K562 (cell line): ENCODE results near the gene MRPL55. TPM values are rescaled to one million over a fixed set of nuclear protein-coding genes. Genes with fewer than 3 reads are reported as not detected.

ENCODE experiments used
- ATAC-seq: fragments of 200-7000 bp; cut with Tn5 transposase; 3 replicates; pipeline ENCODE4 v1.9.1; 2020; ENCODE audit warnings: moderate library complexity
- BruUV-seq: library from RNA; stranded (reverse); fragments of 400-500 nt; replicated peaks from 2 replicates; lab custom pipeline; 2021; lab: Mats Ljungman, UMichigan
- CTCF ChIA-PET: fragments of 300-600 bp; formaldehyde crosslinking; extraction: SDS; loops from one replicate; lab custom pipeline; 2021; ENCODE audit warnings: low intra/inter-chr PET ratio; lab: Yijun Ruan, JAX
- POLR2A ChIA-PET: fragments of 300-600, 350-650 bp; sonication (Branson Sonifier 250); formaldehyde crosslinking; extraction: SDS; loops from one replicate; lab custom pipeline; 2021; ENCODE audit warnings: antibody characterized with exemption, inconsistent platforms; lab: Yijun Ruan, JAX
- DNase-seq, 4 experiments: peaks; one replicate each; pipeline versions ENCODE4 v3.0.0 to v3.0.0-alpha.2; 2011 to 2018; ENCODE audit warnings: low spot score in 3 of 4, mixed read lengths in 3 of 4; ENCODE audit errors: extremely low read depth in 1 of 4
- FAIRE-seq: peaks from 2 replicates; lab custom pipeline; 2011; peaks lifted over from hg19 to GRCh38; lab: Jason Lieb, UNC
- H2AFZ ChIP-seq: 2 replicates; pipeline ENCODE4 v1.6.0; 2011; ENCODE audit warnings: low read depth, low read length, control low read depth, inconsistent platforms
- H3K27ac ChIP-seq: fragments of 200-600 bp; 3 replicates; pipeline ENCODE4 v1.8.0; 2011; ENCODE audit warnings: low read depth, mild to moderate bottlenecking, control low read depth, inconsistent platforms, low read length, moderate library complexity, mixed read lengths; ENCODE audit errors: extremely low read depth
- H3K27me3 ChIP-seq, 2 experiments: fragments of 300-600 bp in 1 of 2; 2 replicates in 1 of 2; 3 replicates in 1 of 2; pipeline versions ENCODE4 v1.6.0 to v1.8.0; 2011; ENCODE audit warnings: inconsistent platforms in 2 of 2, low read length in 2 of 2, mild to moderate bottlenecking in 1 of 2, mixed read lengths in 1 of 2, moderate library complexity in 1 of 2; ENCODE audit not compliant: control insufficient read depth in 2 of 2, insufficient read depth in 2 of 2
- H3K36me3 ChIP-seq: fragments of 300-600 bp; 3 replicates; pipeline ENCODE4 v1.8.0; 2011; ENCODE audit warnings: mild to moderate bottlenecking, low read length, inconsistent platforms; ENCODE audit not compliant: control insufficient read depth, insufficient read depth
- H3K4me1 ChIP-seq, 2 experiments: fragments of 200-600 bp in 1 of 2; replicated peaks in 1 of 2; 2 replicates in 1 of 2; 3 replicates in 1 of 2; pipeline versions ENCODE4 v1.5.1 to v1.8.0; 2011; ENCODE audit warnings: inconsistent platforms in 2 of 2, low read length in 2 of 2, mild to moderate bottlenecking in 1 of 2, mixed read lengths in 1 of 2, moderate library complexity in 1 of 2; ENCODE audit not compliant: control insufficient read depth in 2 of 2, insufficient read depth in 2 of 2
- H3K4me2 ChIP-seq: 2 replicates; pipeline ENCODE4 v1.6.1; 2011; ENCODE audit warnings: low read length, control low read depth, inconsistent platforms, mixed read lengths; ENCODE audit not compliant: insufficient read depth
- H3K4me3 ChIP-seq: fragments of 200-600 bp; sonication (generic), shearing (Covaris generic); 2 replicates; pipeline ENCODE4 v1.5.1; 2016; ENCODE audit warnings: control low read depth, inconsistent platforms
- H3K79me2 ChIP-seq: fragments of 200-600 bp; 3 replicates; pipeline ENCODE4 v1.8.0; 2011; ENCODE audit warnings: low read length, inconsistent platforms; ENCODE audit not compliant: control insufficient read depth, insufficient read depth
- H3K9ac ChIP-seq, 2 experiments: 2 replicates each; pipeline versions ENCODE4 v1.6.0 to v1.6.1; 2011; ENCODE audit warnings: low read depth in 2 of 2, low read length in 2 of 2, control low read depth in 1 of 2, inconsistent platforms in 1 of 2, mild to moderate bottlenecking in 1 of 2, mixed read lengths in 1 of 2; ENCODE audit not compliant: insufficient read depth in 1 of 2
- H3K9me1 ChIP-seq: one replicate; pipeline ENCODE4 v1.6.0; 2011; ENCODE audit warnings: inconsistent platforms, mild to moderate bottlenecking, low read length, moderate library complexity; ENCODE audit not compliant: control insufficient read depth, insufficient read depth
- H3K9me3 ChIP-seq: replicated peaks from 2 replicates; pipeline ENCODE4 v1.5.1; 2011; ENCODE audit warnings: low read depth, low read length, inconsistent platforms; ENCODE audit not compliant: control insufficient read depth, insufficient read depth
- H4K20me1 ChIP-seq: replicated peaks from 2 replicates; pipeline ENCODE4 v1.6.1; 2011; ENCODE audit warnings: low read length, inconsistent platforms, mixed read lengths; ENCODE audit not compliant: control insufficient read depth, insufficient read depth
- BDP1 ChIP-seq: IDR thresholded peaks from 3 replicates; pipeline ENCODE4 v1.6.1; 2011; ENCODE audit not compliant: insufficient read length, insufficient read depth
- DLX4 ChIP-seq: fragments of 250-450 bp; sonication (Bioruptor Pico); IDR thresholded peaks from 2 replicates; pipeline ENCODE4 v1.6.1; 2021; ENCODE audit warnings: mild to moderate bottlenecking
- ETS2 ChIP-seq: IDR thresholded peaks from 2 replicates; pipeline ENCODE4 v1.6.1; 2016; ENCODE audit warnings: borderline replicate concordance, missing genetic modification characterization, mild to moderate bottlenecking, moderate library complexity, missing compliant biosample characterization; ENCODE audit not compliant: poor library complexity, severe bottlenecking
- HMGN3 ChIP-seq: IDR thresholded peaks from 2 replicates; pipeline ENCODE4 v1.6.1; 2011; ENCODE audit warnings: borderline replicate concordance, low read depth, mild to moderate bottlenecking, mixed read lengths, low read length; ENCODE audit not compliant: insufficient read length; ENCODE audit errors: extremely low read depth
- KAT8 ChIP-seq: fragments of 450-650 bp; IDR thresholded peaks from 2 replicates; pipeline ENCODE4 v1.6.1; 2016; ENCODE audit warnings: low read depth, mild to moderate bottlenecking
- LARP7 ChIP-seq: fragments of 450-650 bp; IDR thresholded peaks from 2 replicates; pipeline ENCODE4 v1.6.1; 2016
- LEF1 ChIP-seq: fragments of 450-650 bp; IDR thresholded peaks from 2 replicates; pipeline ENCODE4 v1.6.1; 2016; ENCODE audit warnings: mild to moderate bottlenecking
- MTF1 ChIP-seq: fragments of 250-450 bp; sonication (Bioruptor Pico); IDR thresholded peaks from 2 replicates; pipeline ENCODE4 v1.9.0; 2021; ENCODE audit warnings: moderate library complexity, mild to moderate bottlenecking, inconsistent platforms, borderline replicate concordance
- NCOA4 ChIP-seq: fragments of 450-650 bp; IDR thresholded peaks from 2 replicates; pipeline ENCODE4 v1.6.1; 2018; ENCODE audit warnings: mild to moderate bottlenecking; ENCODE audit not compliant: partially characterized antibody
- NFIC ChIP-seq: fragments of 450-650 bp; IDR thresholded peaks from 2 replicates; pipeline ENCODE4 v1.6.1; 2017; ENCODE audit warnings: mild to moderate bottlenecking, inconsistent platforms
- NFRKB ChIP-seq: fragments of 450-650 bp; IDR thresholded peaks from 2 replicates; pipeline ENCODE4 v1.6.1; 2016; ENCODE audit warnings: low read depth
- PTRF ChIP-seq: fragments of 450-650 bp; IDR thresholded peaks from 2 replicates; pipeline ENCODE4 v1.6.1; 2016; ENCODE audit warnings: mild to moderate bottlenecking, missing genetic modification characterization, missing compliant biosample characterization
- RBM14 ChIP-seq: fragments of 200-400 bp; formaldehyde crosslinking; IDR thresholded peaks from 2 replicates; pipeline ENCODE4 v1.6.1; 2018; ENCODE audit warnings: low read depth, mild to moderate bottlenecking, low read length, moderate library complexity, borderline replicate concordance; ENCODE audit not compliant: insufficient read depth
- RNF2 ChIP-seq: sonication (generic); IDR thresholded peaks from 2 replicates; pipeline ENCODE4 v1.6.1; 2016
- SAFB2 ChIP-seq: fragments of 200-400 bp; formaldehyde crosslinking; IDR thresholded peaks from 2 replicates; pipeline ENCODE4 v1.6.1; 2018; ENCODE audit warnings: borderline replicate concordance, low read length, low read depth, moderate library complexity; ENCODE audit not compliant: severe bottlenecking
- ZBED1 ChIP-seq: IDR thresholded peaks from 2 replicates; pipeline ENCODE4 v1.6.1; 2014
- ZNF445 ChIP-seq: fragments of 250-450 bp; sonication (Bioruptor Pico); IDR thresholded peaks from 2 replicates; pipeline ENCODE4 v1.4.0; 2020; ENCODE audit warnings: low read depth, mild to moderate bottlenecking, moderate library complexity
- WGBS: fragments of 100-300 bp; shearing (Covaris generic); methylation state at CpG from one replicate; pipeline ENCODE4 v1.1.6; 2016; ENCODE audit warnings: low coverage, mixed read lengths; ENCODE audit not compliant: insufficient coverage; ENCODE audit errors: missing lambda C conversion rate; 5-methylcytosine and 5-hydroxymethylcytosine counted together
- in situ Hi-C: fragments of 300-500 bp; cut with MboI; formaldehyde crosslinking; loops from 4 replicates; pipeline ENCODE4 v1.15.0; 2018; ENCODE audit warnings: inconsistent platforms, mixed read lengths
- intact Hi-C: fragments of 100-400 bp; cut with micrococcal nuclease; formaldehyde crosslinking; loops from 2 replicates; pipeline ENCODE4 v1.14.2; 2022
- polyA plus RNA-seq, 8 experiments: library from polyadenylated mRNA; depleted of rRNA in 4 of 8; stranded (reverse) in 5 of 8; unstranded in 3 of 8; fragments of >200 nt; fragmentation: Nextera tagmentation in 2 of 8; fragmentation: Illumina TruSeq in 1 of 8; extraction: Ambion mirVana in 2 of 8; extraction: Trizol in 1 of 8; gene quantifications; 2 replicates each; pipeline versions ENCODE4 v1.2.1 to v1.2.3, GENCODE V29; 2011 to 2014; ENCODE audit warnings: inconsistent platforms in 1 of 8, missing spikeins in 1 of 8
- total RNA-seq, 7 experiments: library from RNA; depleted of rRNA in 6 of 7; stranded (reverse); fragments of >200 nt in 6 of 7; fragmentation: Illumina TruSeq in 2 of 7; extraction: Trizol in 2 of 7; gene quantifications; 2 replicates each; pipeline versions ENCODE4 v1.2.1 to v1.2.3, GENCODE V29; 2011 to 2021; ENCODE audit warnings: low replicate concordance in 1 of 7
- TF ChIP-seq, protein P1 (sequence below), 2 experiments: fragments of 450-650 bp in 1 of 2; sonication (generic) in 1 of 2; formaldehyde crosslinking in 1 of 2; IDR thresholded peaks in 1 of 2; conservative IDR thresholded peaks in 1 of 2; 2 replicates each; pipeline versions ENCODE4 v1.6.1 to v1.8.1; 2016 to 2023; ENCODE audit warnings: mild to moderate bottlenecking in 2 of 2, moderate library complexity in 2 of 2, inconsistent platforms in 1 of 2, missing genetic modification reagents in 1 of 2
- TF ChIP-seq, protein P2 (sequence below), 2 experiments: fragments of 200-800 bp in 1 of 2; sonication (Bioruptor generic) in 1 of 2; sonication (generic) in 1 of 2; formaldehyde crosslinking in 1 of 2; IDR thresholded peaks in 1 of 2; conservative IDR thresholded peaks in 1 of 2; 2 replicates each; pipeline versions ENCODE4 v1.5.0 to v1.6.1; 2016 to 2020; ENCODE audit warnings: missing compliant biosample characterization in 1 of 2, missing genetic modification characterization in 1 of 2, missing genetic modification reagents in 1 of 2

MRPL55 gene
- total and polyA plus RNA-seq, 9 of the 15 experiments (the other 6 are each of a cell fraction or from before 2014, with no cell fraction given): 34.9 to 228 (median 81.0) TPM

GRCh38 chr1:228063251-228064191 is 45.6 kb downstream of the MRPL55 start:
- H3K79me2 ChIP-seq: no peaks in the 10 kb centered on the region
- CTCF ChIA-PET: no interaction called here
- no peak overlapping the region for H3K4me2 ChIP-seq
- ATAC-seq (no peak), DNase-seq (no peak), FAIRE-seq (no peak)
- peaks cover 10 to 32% of the 10 kb centered on the region in 2 experiments; a peak in 4 of 5 replicates for H3K27me3 ChIP-seq
- BruUV-seq: no TSS peak
- peaks cover 0 to 44% of the 10 kb centered on the region in 2 experiments; a peak in 3 of 5 replicates for H3K4me1 ChIP-seq
- H3K27ac ChIP-seq: no peak overlapping the region
- H3K4me3 ChIP-seq: no peak overlapping the region
- WGBS: 10% methylated on average over 15 of the region's 15 CpGs
- H3K9me1 ChIP-seq: no peaks in the 10 kb centered on the region
- H3K9me3 ChIP-seq: no peaks in the 10 kb centered on the region
- no peak overlapping the region for H2AFZ ChIP-seq
- H4K20me1 ChIP-seq: no peaks in the 10 kb centered on the region
- intact Hi-C loops: no loop called here
- POLR2A ChIA-PET: no interaction called here
- H3K36me3 ChIP-seq: no peaks in the 10 kb centered on the region
- peak overlapping the region in 1 of 2 experiments; percentile 38; a peak in 1 of 4 replicates for H3K9ac ChIP-seq
- in situ Hi-C loops: no loop called here
- no peak for TF ChIP-seq ZNF445 (CRISPR knock-in tag)
- no peak for TF ChIP-seq RNF2
- no peak for TF ChIP-seq BDP1
- no peak for TF ChIP-seq LEF1
- no peak for TF ChIP-seq SAFB2
- no peak for TF ChIP-seq NCOA4
- TF ChIP-seq HMGN3: no peak
- no peak for TF ChIP-seq MTF1 (CRISPR knock-in tag)
- TF ChIP-seq KAT8: no peak
- no peak for TF ChIP-seq ETS2 (tag)
- no peak for TF ChIP-seq DLX4
- no peak for TF ChIP-seq LARP7
- TF ChIP-seq, protein P1, sequence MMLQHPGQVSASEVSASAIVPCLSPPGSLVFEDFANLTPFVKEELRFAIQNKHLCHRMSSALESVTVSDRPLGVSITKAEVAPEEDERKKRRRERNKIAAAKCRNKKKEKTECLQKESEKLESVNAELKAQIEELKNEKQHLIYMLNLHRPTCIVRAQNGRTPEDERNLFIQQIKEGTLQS (IDR thresholded peaks at IDR 0.05): no peak
- TF ChIP-seq, protein P1 (CRISPR knock-in tag; conservative IDR thresholded peaks at IDR 0.05): no peak
- TF ChIP-seq NFIC: no peak
- no peak for TF ChIP-seq ZBED1
- no peak for TF ChIP-seq RBM14
- TF ChIP-seq, protein P2, sequence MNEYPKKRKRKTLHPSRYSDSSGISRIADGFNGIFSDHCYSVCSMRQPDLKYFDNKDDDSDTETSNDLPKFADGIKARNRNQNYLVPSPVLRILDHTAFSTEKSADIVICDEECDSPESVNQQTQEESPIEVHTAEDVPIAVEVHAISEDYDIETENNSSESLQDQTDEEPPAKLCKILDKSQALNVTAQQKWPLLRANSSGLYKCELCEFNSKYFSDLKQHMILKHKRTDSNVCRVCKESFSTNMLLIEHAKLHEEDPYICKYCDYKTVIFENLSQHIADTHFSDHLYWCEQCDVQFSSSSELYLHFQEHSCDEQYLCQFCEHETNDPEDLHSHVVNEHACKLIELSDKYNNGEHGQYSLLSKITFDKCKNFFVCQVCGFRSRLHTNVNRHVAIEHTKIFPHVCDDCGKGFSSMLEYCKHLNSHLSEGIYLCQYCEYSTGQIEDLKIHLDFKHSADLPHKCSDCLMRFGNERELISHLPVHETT (CRISPR knock-in tag; conservative IDR thresholded peaks at IDR 0.05 in 1 of 2, IDR thresholded peaks at IDR 0.05 in 1 of 2): no peak
- no peak for TF ChIP-seq PTRF (tag)
- no peak for TF ChIP-seq NFRKB
